HL-60 (cell line): ENCODE results near the gene PTGS1.

ENCODE experiments used
- DNase-seq, 2 experiments: peaks; one replicate each; pipeline ENCODE4 v3.0.0-alpha.2; 2010 to 2020; ENCODE audit warnings: low read depth in 1 of 2, low spot score in 1 of 2
- H3K27ac ChIP-seq: fragments of 250-450 bp; sonication (Bioruptor Pico); replicated peaks from 2 replicates; pipeline ENCODE4 v1.5.1; 2020; ENCODE audit warnings: mild to moderate bottlenecking, moderate library complexity
- H3K27me3 ChIP-seq: fragments of 250-450 bp; sonication (Bioruptor Pico); 2 replicates; pipeline ENCODE4 v1.5.1; 2021; ENCODE audit warnings: mild to moderate bottlenecking, moderate library complexity; ENCODE audit not compliant: insufficient read depth, poor library complexity, severe bottlenecking
- H3K4me3 ChIP-seq: replicated peaks from 2 replicates; pipeline ENCODE4 v1.5.1; 2011; ENCODE audit warnings: mild to moderate bottlenecking, control low read depth, low read length; ENCODE audit not compliant: insufficient read depth
- GABPA ChIP-seq: IDR thresholded peaks from 2 replicates; pipeline ENCODE4 v1.6.1; 2012; ENCODE audit warnings: low read depth
- POLR2AphosphoS5 ChIP-seq: IDR thresholded peaks from 2 replicates; pipeline ENCODE4 v1.6.1; 2012; ENCODE audit warnings: low read depth
- SPI1 ChIP-seq: IDR thresholded peaks from 2 replicates; pipeline ENCODE4 v1.6.1; 2012; ENCODE audit warnings: low read depth, mild to moderate bottlenecking, borderline replicate concordance
- TF ChIP-seq, protein P1 (sequence below): IDR thresholded peaks from 2 replicates; pipeline ENCODE4 v1.6.1; 2012; ENCODE audit warnings: low read depth; ENCODE audit not compliant: insufficient replicate concordance
- TF ChIP-seq, protein P2 (sequence below): IDR thresholded peaks from one replicate; pipeline ENCODE4 v1.5.1; 2011; ENCODE audit warnings: low read length, control low read depth, inconsistent platforms; ENCODE audit not compliant: insufficient read depth

Gene PTGS1

DNA sequence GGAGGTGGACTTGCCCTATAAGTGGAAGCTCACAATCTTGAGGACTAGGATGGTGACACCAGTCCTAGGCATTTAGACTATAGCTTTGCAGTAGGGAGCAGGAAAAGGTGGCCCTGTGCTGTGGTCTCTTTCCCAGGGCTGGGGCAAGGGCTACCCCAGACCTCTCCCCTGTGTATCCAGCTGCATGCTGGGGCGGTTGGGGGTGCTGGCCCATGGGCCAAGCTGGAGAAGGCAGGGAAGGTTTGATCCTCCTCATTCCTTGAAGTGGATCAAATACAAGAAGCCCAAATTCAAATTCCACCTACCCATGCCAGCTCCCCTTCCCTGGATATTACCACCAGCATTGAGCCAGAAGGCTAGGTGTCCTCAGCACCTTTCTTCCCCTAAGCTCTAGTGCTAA, 2.2 kb upstream of the PTGS1 start:
- H3K27ac ChIP-seq, result no peak overlapping the region
- no peak for DNase-seq
- TF ChIP-seq, protein P1, sequence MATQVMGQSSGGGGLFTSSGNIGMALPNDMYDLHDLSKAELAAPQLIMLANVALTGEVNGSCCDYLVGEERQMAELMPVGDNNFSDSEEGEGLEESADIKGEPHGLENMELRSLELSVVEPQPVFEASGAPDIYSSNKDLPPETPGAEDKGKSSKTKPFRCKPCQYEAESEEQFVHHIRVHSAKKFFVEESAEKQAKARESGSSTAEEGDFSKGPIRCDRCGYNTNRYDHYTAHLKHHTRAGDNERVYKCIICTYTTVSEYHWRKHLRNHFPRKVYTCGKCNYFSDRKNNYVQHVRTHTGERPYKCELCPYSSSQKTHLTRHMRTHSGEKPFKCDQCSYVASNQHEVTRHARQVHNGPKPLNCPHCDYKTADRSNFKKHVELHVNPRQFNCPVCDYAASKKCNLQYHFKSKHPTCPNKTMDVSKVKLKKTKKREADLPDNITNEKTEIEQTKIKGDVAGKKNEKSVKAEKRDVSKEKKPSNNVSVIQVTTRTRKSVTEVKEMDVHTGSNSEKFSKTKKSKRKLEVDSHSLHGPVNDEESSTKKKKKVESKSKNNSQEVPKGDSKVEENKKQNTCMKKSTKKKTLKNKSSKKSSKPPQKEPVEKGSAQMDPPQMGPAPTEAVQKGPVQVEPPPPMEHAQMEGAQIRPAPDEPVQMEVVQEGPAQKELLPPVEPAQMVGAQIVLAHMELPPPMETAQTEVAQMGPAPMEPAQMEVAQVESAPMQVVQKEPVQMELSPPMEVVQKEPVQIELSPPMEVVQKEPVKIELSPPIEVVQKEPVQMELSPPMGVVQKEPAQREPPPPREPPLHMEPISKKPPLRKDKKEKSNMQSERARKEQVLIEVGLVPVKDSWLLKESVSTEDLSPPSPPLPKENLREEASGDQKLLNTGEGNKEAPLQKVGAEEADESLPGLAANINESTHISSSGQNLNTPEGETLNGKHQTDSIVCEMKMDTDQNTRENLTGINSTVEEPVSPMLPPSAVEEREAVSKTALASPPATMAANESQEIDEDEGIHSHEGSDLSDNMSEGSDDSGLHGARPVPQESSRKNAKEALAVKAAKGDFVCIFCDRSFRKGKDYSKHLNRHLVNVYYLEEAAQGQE, result no peak
- no peak for TF ChIP-seq POLR2AphosphoS5
- TF ChIP-seq, protein P2, sequence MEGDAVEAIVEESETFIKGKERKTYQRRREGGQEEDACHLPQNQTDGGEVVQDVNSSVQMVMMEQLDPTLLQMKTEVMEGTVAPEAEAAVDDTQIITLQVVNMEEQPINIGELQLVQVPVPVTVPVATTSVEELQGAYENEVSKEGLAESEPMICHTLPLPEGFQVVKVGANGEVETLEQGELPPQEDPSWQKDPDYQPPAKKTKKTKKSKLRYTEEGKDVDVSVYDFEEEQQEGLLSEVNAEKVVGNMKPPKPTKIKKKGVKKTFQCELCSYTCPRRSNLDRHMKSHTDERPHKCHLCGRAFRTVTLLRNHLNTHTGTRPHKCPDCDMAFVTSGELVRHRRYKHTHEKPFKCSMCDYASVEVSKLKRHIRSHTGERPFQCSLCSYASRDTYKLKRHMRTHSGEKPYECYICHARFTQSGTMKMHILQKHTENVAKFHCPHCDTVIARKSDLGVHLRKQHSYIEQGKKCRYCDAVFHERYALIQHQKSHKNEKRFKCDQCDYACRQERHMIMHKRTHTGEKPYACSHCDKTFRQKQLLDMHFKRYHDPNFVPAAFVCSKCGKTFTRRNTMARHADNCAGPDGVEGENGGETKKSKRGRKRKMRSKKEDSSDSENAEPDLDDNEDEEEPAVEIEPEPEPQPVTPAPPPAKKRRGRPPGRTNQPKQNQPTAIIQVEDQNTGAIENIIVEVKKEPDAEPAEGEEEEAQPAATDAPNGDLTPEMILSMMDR, result no peak
- TF ChIP-seq SPI1, result no peak
- TF ChIP-seq GABPA, result no peak
- no peaks in the 10 kb centered on the region for H3K27me3 ChIP-seq
- no peak overlapping the region for H3K4me3 ChIP-seq

DNA sequence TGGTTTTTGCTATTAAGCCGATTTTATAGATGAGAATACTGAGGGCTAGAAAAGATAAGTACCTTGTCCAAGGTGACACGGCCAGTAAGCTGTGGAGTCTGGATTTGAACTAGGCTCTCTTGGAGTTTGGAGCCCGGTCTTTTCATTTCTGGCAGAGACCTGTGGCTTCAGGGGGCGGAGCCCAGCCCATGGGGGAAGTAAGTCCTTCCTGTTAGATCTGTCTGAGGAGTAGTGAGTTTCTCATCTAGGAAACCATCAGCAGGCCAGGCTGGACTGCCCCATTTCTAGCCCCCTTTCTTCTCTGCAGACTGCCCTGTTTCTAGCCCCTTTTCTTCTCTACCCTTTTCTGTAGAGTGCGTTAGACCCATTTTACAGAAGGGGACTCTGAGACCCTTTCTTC, 521 bp upstream of the PTGS1 start:
- no peaks in the 10 kb centered on the region for H3K27me3 ChIP-seq
- peak overlapping the region; percentile 64 for H3K4me3 ChIP-seq
- TF ChIP-seq GABPA, result no peak
- TF ChIP-seq, protein P1, result peak; percentile 15
- peak overlapping the region; percentile 77 for H3K27ac ChIP-seq
- peak in 1 of 2 experiments; percentile 87 for DNase-seq

DNA sequence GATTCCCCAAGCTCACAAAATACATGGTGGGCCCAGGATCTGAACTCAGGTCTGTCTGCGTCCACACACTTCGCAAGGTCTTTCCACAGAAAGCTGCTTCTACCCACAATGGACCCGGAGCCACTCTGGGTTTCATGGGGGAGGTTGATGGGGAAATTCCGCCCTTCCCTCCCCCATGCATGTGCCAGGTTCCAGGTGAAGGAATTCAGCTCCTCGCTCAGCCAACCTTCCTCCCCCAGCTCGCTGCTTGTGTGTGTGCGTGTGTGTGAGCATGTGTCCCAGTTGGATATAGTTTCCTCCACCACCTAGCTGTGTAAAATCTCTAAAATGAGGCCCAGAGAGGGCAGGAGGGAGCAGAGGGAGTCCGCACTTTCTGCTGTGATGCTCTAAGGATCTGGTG, 1.0 kb downstream of the PTGS1 start:
- TF ChIP-seq, protein P1, result no peak
- TF ChIP-seq POLR2AphosphoS5 (no peak), SPI1 (no peak), GABPA (no peak)
- Histone ChIP-seq H3K27ac (no peak overlapping the region; the same call in 1 of the 2 replicates), H3K27me3 (no peaks in the 10 kb centered on the region), H3K4me3 (peak overlapping the region; percentile 64; the same call in 1 of the 2 replicates)
- DNase-seq, result no peak

DNA sequence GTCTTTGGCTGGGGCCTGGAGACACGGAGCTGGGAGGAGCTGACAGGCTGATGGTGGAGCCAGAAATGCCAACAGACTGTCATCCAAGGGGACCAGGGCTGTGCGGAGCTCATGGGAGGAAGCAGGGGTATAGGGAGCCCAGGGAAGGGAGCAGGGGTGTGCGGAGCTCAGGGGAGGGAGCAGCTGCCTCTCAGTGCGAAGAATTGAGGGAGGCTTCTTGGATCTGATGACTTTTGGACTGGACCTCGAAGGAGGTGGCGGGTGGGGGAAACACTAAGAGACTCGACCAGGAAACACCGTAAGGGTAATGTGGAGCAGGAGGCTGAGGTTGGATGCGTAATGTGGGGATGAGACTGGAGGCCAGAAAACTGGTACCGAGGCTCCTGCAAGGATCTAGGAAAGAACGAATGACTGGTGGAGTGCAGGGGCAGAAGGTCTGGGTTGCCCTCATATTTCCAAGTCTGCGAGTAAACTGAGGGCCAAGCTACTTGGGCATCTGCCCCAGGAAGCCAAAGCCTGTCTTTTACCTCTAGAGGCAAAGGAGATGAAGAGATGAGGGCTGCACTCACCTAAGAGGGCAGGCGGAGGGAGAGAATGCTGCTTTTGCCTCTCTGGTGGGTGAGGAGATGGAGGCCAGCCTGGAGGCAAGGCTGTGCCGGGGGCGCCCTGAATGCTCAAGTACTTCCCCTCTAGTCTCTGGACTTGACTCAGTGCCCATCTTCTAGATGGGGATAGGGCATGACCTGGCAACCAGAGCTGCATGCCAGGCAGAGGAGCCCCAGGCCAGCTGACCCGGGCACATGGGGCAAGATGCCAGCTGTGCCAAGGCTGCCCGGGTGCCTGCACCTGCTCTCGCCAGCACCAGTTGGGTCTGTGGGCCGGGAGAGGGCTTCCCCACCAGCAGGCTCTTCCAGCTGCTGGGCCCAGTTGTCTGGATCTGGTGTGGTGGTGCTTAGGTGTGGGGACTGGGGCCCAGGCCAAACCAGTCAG, 2.3 kb downstream of the PTGS1 start:
- no peak overlapping the region for H3K27ac ChIP-seq
- no peak for DNase-seq
- H3K4me3 ChIP-seq, result no peak overlapping the region
- TF ChIP-seq, protein P2, result no peak
- TF ChIP-seq SPI1 (no peak), GABPA (no peak), POLR2AphosphoS5 (no peak)
- TF ChIP-seq, protein P1, result no peak
- no peaks in the 10 kb centered on the region for H3K27me3 ChIP-seq
